ENCODE measurements around the gene PKP1.

DNA sequence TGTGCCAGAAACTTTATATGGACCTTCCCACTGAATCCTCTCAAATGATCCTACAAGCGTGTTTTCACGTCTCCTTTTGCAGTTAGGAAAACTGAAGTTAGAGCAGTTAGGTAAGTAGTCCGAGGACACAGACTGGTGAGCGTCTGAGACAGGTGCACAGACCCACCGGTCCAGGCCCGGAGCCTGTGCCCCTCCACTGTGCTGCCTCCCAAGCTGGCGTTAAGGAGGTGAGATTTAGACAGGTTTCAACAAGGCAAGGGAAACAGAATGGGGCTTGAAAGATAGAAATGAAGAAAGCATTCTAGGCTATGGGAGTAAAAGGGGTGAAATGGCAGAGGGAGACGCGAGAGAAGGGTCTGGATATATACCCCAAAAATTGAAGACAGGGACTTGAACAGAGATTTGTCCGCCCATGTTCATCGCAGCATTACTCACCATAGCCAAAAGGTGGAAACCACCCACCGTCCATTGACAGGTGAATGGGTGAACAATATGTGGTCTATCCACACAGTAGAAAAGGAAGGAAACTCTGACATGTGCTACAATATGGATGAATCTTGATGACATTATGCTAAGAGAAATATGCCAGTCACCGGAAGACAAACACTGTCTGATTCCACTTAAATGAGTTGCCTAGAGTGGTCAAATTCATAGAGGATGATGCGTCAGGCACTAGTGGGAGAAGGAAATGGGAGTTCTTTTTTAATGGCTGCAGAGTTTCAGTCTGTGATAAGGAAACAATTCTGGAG, 15.7 kb upstream of the PKP1 start:
- TF ChIP-seq, protein P1, sequence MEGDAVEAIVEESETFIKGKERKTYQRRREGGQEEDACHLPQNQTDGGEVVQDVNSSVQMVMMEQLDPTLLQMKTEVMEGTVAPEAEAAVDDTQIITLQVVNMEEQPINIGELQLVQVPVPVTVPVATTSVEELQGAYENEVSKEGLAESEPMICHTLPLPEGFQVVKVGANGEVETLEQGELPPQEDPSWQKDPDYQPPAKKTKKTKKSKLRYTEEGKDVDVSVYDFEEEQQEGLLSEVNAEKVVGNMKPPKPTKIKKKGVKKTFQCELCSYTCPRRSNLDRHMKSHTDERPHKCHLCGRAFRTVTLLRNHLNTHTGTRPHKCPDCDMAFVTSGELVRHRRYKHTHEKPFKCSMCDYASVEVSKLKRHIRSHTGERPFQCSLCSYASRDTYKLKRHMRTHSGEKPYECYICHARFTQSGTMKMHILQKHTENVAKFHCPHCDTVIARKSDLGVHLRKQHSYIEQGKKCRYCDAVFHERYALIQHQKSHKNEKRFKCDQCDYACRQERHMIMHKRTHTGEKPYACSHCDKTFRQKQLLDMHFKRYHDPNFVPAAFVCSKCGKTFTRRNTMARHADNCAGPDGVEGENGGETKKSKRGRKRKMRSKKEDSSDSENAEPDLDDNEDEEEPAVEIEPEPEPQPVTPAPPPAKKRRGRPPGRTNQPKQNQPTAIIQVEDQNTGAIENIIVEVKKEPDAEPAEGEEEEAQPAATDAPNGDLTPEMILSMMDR (IDR thresholded peaks at IDR 0.05): no peak
- no peak for TF ChIP-seq POLR2A (IDR thresholded peaks at IDR 0.05)
